Testis (tissue), 2 donors: Measurements from ENCODE around the gene CDC42EP4.
"Not testable (repeated sequence)": the region's sequence is repeated elsewhere in the genome, so short reads cannot be mapped to it uniquely, and the experiment has no call there.

ENCODE experiments used
- CTCF ChIP-seq, 3 experiments: fragments of 450-650 bp in 2 of 3; fragments of 200-600 bp in 1 of 3; sonication (generic) in 1 of 3; IDR thresholded peaks; one replicate each; pipeline ENCODE4 v1.5.1; 2016 to 2019; ENCODE audit warnings: antibody characterized with exemption in 3 of 3, mild to moderate bottlenecking in 2 of 3, moderate library complexity in 1 of 3
- POLR2A ChIP-seq: fragments of 450-650 bp; IDR thresholded peaks from one replicate; pipeline ENCODE4 v1.6.1; 2017; ENCODE audit warnings: antibody characterized with exemption, mild to moderate bottlenecking, moderate library complexity

- TF ChIP-seq CTCF (IDR thresholded peaks at IDR 0.05); POLR2A: not testable (repeated sequence)
These were observed 21.6 kb upstream of the CDC42EP4 start for GRCh38 chr17:73333445-73333844.
